ENCODE data around the gene SRRD. TPM values are rescaled to one million over a fixed set of nuclear protein-coding genes. Genes with fewer than 3 reads are reported as not detected.

The SRRD gene
- total and polyA plus RNA-seq, 2 of the 13 experiments (the other 11 are each of a cell fraction or from before 2014, with no cell fraction given), result 22.8 to 36.6 TPM

DNA sequence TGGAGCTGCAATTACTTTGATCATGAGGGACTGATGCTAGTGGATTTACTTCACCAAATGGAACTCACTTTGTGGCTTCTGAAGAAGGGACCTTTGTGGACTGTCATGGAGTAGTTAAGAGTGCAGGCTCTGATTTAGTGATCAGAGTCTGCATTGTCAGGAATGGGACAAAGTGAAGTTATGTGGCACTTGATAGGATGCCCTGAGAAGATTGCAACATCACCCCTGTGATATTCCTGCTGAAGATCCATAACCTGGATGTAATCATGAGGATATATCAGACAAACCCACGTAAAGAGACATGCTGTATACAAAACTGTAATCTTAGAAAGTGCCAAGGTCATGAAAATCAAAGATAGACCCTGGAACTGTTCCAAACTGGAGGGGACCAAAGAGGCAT is 30.2 kb downstream of the SRRD start:
- Histone ChIP-seq H4K20me1 (ENCODE audit: insufficient read depth, low read length) (no peaks in the 10 kb centered on the region), H3K79me2 (ENCODE audit: insufficient read depth, low read length) (peaks cover 18% of the 10 kb centered on the region), H3K9ac (ENCODE audit: insufficient read depth, low read depth, low read length) (peak overlapping the region; percentile 92; the same call in 1 of the 2 replicates), H2AFZ (ENCODE audit: low read length) (no peak overlapping the region), H3K27me3 (ENCODE audit: control insufficient read depth in 1 of 2, insufficient read depth in 2 of 2, low read length in 2 of 2) (no peaks in the 10 kb centered on the region; a peak in 1 of 5 replicates), H3K4me1 (ENCODE audit: insufficient read depth, low read length) (peaks cover 33% of the 10 kb centered on the region), H3K4me3 (replicated peaks in 1 of 3; ENCODE audit: insufficient read depth in 1 of 3, low read depth in 2 of 3, low read length in 3 of 3) (peak overlapping the region; percentile 85 to 99 (median 92); a peak in 4 of 6 replicates), H3K27ac (ENCODE audit: extremely low read length, insufficient read depth, low read length) (no peak overlapping the region), H3K4me2 (ENCODE audit: low read depth, low read length) (peak overlapping the region; percentile 95), H3K36me3 (replicated peaks in 1 of 2; ENCODE audit: control insufficient read depth in 1 of 2, insufficient read depth in 2 of 2, low read length in 2 of 2) (peaks cover 5 to 10% of the 10 kb centered on the region in 2 experiments; a peak in 4 of 5 replicates), H3K9me3 (ENCODE audit: low read length) (no peaks in the 10 kb centered on the region)
- FAIRE-seq (no peak), ATAC-seq (no peak), DNase-seq (ENCODE audit: low spot score) (no peak)
- in situ Hi-C loops (cut with HindIII; ENCODE audit: extremely low pct_ligation_motif_present, low pct_unique_long_range_greater_than_20kb), result no loop called here
- no TSS peak for BruUV-seq (replicated peaks)
- 29% methylated on average over 1 of the region's 1 CpG for WGBS (ENCODE audit: low lambda C conversion rate)
- ChIA-PET CTCF (ENCODE audit: low intra/inter-chr PET ratio, low total read pairs) (no interaction called here), POLR2A (no interaction called here)
- TF ChIP-seq CEBPB (IDR thresholded peaks at IDR 0.05; ENCODE audit: borderline replicate concordance, low read depth, low read length) (peak; percentile 82), KLF16 (CRISPR knock-in tag; IDR thresholded peaks at IDR 0.05) (no peak)
- intact Hi-C loops (cut with micrococcal nuclease; ENCODE audit: unreplicated experiment), result loop anchor here (5.0 kb wide), 2 partner anchors 37 to 78 kb away; partner anchors contain the start of gene TPST2

DNA sequence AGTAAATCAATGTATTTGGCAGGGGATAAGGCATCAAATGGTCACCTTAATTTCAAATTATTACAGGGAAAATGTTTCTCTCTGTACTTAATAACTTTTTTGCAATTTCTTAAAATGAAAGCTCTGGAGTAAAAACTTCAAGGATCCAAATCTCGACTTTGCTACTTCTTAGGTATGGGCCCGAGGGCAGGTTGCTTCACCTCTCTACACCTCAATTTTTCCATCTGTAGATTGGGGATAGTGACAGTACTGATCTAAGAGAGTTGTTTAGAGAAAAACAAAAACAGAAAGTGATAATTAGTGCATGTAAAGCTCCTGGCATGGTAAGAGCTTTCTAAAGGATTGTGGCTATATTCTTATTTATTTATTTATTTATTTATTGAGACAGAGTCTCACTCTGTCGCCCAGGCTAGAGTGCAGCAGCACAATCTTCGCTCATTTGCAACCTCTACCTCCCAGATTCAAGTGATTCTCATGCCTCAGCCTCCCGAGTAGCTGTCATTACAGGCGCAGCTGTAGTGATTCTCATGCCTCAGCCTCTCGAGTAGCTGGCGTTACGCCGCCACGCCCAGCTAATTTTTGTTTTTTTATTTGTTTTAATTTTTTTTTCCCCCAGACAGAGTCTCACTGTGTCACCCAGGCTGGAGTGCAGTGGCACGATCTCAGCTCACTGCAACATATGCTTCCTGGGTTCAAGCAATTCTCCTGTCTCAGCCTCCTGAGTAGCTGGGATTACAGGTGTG is 30.9 kb downstream of the SRRD start:
- Histone ChIP-seq H2AFZ (ENCODE audit: low read length) (no peak overlapping the region), H4K20me1 (ENCODE audit: insufficient read depth, low read length) (no peaks in the 10 kb centered on the region), H3K4me3 (replicated peaks in 1 of 3; ENCODE audit: insufficient read depth in 1 of 3, low read depth in 2 of 3, low read length in 3 of 3) (no peak overlapping the region), H3K27ac (ENCODE audit: extremely low read length, insufficient read depth, low read length) (no peak overlapping the region), H3K36me3 (replicated peaks in 1 of 2; ENCODE audit: control insufficient read depth in 1 of 2, insufficient read depth in 2 of 2, low read length in 2 of 2) (0 out of 5 replicates have a peak, but pooled peaks cover 3 to 4% of the 10 kb centered on the region in 2 experiments), H3K9ac (ENCODE audit: insufficient read depth, low read depth, low read length) (no peak overlapping the region), H3K9me3 (ENCODE audit: low read length) (no peaks in the 10 kb centered on the region), H3K27me3 (ENCODE audit: control insufficient read depth in 1 of 2, insufficient read depth in 2 of 2, low read length in 2 of 2) (no peaks in the 10 kb centered on the region; a peak in 1 of 5 replicates), H3K4me1 (ENCODE audit: insufficient read depth, low read length) (peaks cover 36% of the 10 kb centered on the region), H3K4me2 (ENCODE audit: low read depth, low read length) (0 out of 2 replicates have a peak overlapping the region, but pooled peaks have one; percentile 95), H3K79me2 (ENCODE audit: insufficient read depth, low read length) (peaks cover 18% of the 10 kb centered on the region)
- intact Hi-C loops (cut with micrococcal nuclease; ENCODE audit: unreplicated experiment) (loop anchor here (5.0 kb wide), 2 partner anchors 37 to 78 kb away; partner anchors contain the start of gene TPST2), in situ Hi-C loops (cut with HindIII; ENCODE audit: extremely low pct_ligation_motif_present, low pct_unique_long_range_greater_than_20kb) (no loop called here)
- no peak for FAIRE-seq
- no TSS peak for BruUV-seq (replicated peaks)
- WGBS (ENCODE audit: low lambda C conversion rate), result 92% methylated on average over 12 of the region's 12 CpGs
- ChIA-PET CTCF (ENCODE audit: low intra/inter-chr PET ratio, low total read pairs) (no interaction called here), POLR2A (interaction anchor here (0.9 kb wide), 1 partner anchor 31 kb away, joined by 3 read pairs; the partner anchor contains the start of genes HPS4 and SRRD)
- ATAC-seq, result no peak
- TF ChIP-seq ZNF629 (CRISPR knock-in tag; conservative IDR thresholded peaks at IDR 0.05) (peak; percentile 63; the same call in 1 of the 2 replicates), PHF8 (CRISPR knock-in tag; IDR thresholded peaks at IDR 0.05) (no peak)
- no peak for DNase-seq (ENCODE audit: low spot score)
